Body of pancreas (tissue), 4 donors: ENCODE measurements around the gene GON4L.

ENCODE experiments used
- POLR2A ChIP-seq, 3 donors: fragments of 450-650 bp; IDR thresholded peaks; one replicate each; pipeline ENCODE4 v1.6.1; 2016; ENCODE audit warnings: antibody characterized with exemption in 3 of 3, mild to moderate bottlenecking in 2 of 3
- TF ChIP-seq, protein P1 (sequence below), 7 experiments: fragments of 450-650 bp in 4 of 7; fragments of 200-600 bp in 3 of 7; sonication (generic) in 3 of 7; IDR thresholded peaks; one replicate each; pipeline ENCODE4 v1.5.1; 2016 to 2019; ENCODE audit warnings: antibody characterized with exemption in 7 of 7

DNA sequence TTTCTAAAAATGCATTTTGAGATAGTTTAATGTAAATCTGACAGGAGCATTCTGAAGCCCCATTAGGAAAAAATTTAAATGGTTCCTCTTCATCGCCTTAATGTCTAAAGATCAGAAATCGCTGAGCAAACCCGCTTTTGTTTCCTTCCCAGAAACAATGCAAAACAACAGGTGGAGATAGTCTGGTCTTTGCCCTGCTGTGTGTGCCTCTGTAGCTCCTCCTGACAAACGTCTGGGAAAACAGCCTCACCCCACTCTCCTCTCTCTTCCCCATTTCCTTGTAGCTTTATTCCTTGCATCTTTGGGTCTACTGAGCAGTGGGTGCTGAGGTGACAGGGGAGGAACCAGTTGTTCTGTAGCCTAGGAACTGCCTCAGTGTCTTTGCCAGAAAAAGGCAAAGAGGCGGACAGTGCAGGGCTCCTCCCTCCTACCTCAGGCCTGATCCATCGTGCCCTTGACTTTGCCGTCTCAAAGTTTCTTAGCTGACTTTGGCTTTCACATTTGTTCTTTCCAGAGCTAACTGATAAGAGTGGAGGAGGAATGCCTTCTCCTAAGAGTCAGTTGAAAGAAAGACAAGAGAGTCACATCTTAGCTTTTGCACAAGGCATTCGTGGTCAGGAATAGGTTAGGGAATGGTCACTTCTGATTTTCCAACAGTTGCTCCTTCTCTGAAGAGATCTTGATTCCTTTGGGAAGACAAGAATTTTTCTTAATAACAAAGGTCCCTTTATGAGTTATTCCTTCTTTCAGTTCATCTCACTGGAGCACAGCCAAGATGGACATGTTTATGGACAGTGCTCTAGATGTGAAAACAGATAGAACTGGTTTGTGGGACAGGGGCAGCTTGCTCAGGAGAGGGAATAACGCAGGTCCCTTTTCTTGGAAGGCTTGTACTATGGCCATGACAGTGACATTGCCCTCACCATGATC lies 27.3 kb upstream of the GON4L start:
- TF ChIP-seq, protein P1, sequence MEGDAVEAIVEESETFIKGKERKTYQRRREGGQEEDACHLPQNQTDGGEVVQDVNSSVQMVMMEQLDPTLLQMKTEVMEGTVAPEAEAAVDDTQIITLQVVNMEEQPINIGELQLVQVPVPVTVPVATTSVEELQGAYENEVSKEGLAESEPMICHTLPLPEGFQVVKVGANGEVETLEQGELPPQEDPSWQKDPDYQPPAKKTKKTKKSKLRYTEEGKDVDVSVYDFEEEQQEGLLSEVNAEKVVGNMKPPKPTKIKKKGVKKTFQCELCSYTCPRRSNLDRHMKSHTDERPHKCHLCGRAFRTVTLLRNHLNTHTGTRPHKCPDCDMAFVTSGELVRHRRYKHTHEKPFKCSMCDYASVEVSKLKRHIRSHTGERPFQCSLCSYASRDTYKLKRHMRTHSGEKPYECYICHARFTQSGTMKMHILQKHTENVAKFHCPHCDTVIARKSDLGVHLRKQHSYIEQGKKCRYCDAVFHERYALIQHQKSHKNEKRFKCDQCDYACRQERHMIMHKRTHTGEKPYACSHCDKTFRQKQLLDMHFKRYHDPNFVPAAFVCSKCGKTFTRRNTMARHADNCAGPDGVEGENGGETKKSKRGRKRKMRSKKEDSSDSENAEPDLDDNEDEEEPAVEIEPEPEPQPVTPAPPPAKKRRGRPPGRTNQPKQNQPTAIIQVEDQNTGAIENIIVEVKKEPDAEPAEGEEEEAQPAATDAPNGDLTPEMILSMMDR (IDR thresholded peaks at IDR 0.05): no peak
- TF ChIP-seq POLR2A (IDR thresholded peaks at IDR 0.05): no peak
